HG03064 (cell line): ENCODE data around the gene OR10H3.
"Not testable (repeated sequence)": the region's sequence is repeated elsewhere in the genome, so short reads cannot be mapped to it uniquely, and the experiment has no call there.

ENCODE experiments used
- ATAC-seq: cut with Tn5 transposase; IDR thresholded peaks from one replicate; pipeline ENCODE4 v1.9.1; 2021; ENCODE audit warnings: low read depth; ENCODE audit not compliant: unreplicated experiment

OR10H3 gene

GRCh38 chr19:15776991-15777970, 39.5 kb downstream of the OR10H3 start:
- no peak for ATAC-seq

- ATAC-seq, result no peak
Observed at GRCh38 chr19:15779756-15780476, 42.1 kb downstream of the OR10H3 start.

GRCh38 chr19:15780610-15781418, 43.0 kb downstream of the OR10H3 start:
- ATAC-seq, result no peak

- no peak for ATAC-seq
Observed at GRCh38 chr19:15781661-15782060, 43.9 kb downstream of the OR10H3 start.

GRCh38 chr19:15782211-15782610, 44.4 kb downstream of the OR10H3 start:
- no peak for ATAC-seq

- not testable (repeated sequence) for ATAC-seq
Observed at GRCh38 chr19:15782896-15783295, 45.1 kb downstream of the OR10H3 start.

- ATAC-seq, result no peak
Observed at GRCh38 chr19:15787611-15788155, 49.9 kb downstream of the OR10H3 start, which contains the start of gene OR10H5. Gene OR10H5 (plus strand): TSS chr19:15787661. CDS start chr19:15794049, 6,388 bp downstream.

- no peak for ATAC-seq
Observed at GRCh38 chr19:15788594-15789270, 50.9 kb downstream of the OR10H3 start.

- no peak for ATAC-seq
Observed at GRCh38 chr19:15790096-15790495, 52.3 kb downstream of the OR10H3 start.
